DOHH2 (cell line): Measurements from ENCODE around the gene CIT.

Source experiments
- H3F3A ChIP-seq: fragments of 200-600 bp; sonication (generic), shearing (Covaris generic); 2 replicates; pipeline ENCODE4 v1.6.0; 2016; ENCODE audit warnings: antibody characterized with exemption, mild to moderate bottlenecking; ENCODE audit not compliant: control insufficient read depth, insufficient read depth
- H3K27ac ChIP-seq: fragments of 200-600 bp; sonication (generic); 2 replicates; pipeline ENCODE4 v1.5.1; 2014; ENCODE audit warnings: low read depth, mild to moderate bottlenecking, low read length, moderate library complexity
- H3K27me3 ChIP-seq: fragments of 200-600 bp; sonication (generic); 2 replicates; pipeline ENCODE4 v1.6.1; 2014; ENCODE audit warnings: mild to moderate bottlenecking, low read length, mixed read lengths; ENCODE audit not compliant: control insufficient read depth
- H3K36me3 ChIP-seq: fragments of 200-600 bp; sonication (generic); 2 replicates; pipeline ENCODE4 v1.6.1; 2014; ENCODE audit warnings: mild to moderate bottlenecking, low read length, moderate library complexity, mixed read lengths; ENCODE audit not compliant: control insufficient read depth
- H3K4me1 ChIP-seq: fragments of 200-600 bp; sonication (generic); 2 replicates; pipeline ENCODE4 v1.6.1; 2014; ENCODE audit warnings: mild to moderate bottlenecking, low read length, mixed read lengths; ENCODE audit not compliant: control insufficient read depth
- H3K4me2 ChIP-seq: fragments of 200-600 bp; sonication (generic); 2 replicates; pipeline ENCODE4 v1.6.0; 2014; ENCODE audit warnings: mild to moderate bottlenecking, low read length, moderate library complexity
- H3K4me3 ChIP-seq: fragments of 200-600 bp; sonication (generic); 2 replicates; pipeline ENCODE4 v1.5.1; 2014; ENCODE audit warnings: mild to moderate bottlenecking, low read length, mixed read lengths
- H3K79me2 ChIP-seq: fragments of 200-600 bp; sonication (generic); 2 replicates; pipeline ENCODE4 v1.6.1; 2014; ENCODE audit warnings: mild to moderate bottlenecking, low read length, mixed read lengths; ENCODE audit not compliant: control insufficient read depth
- H3K9me2 ChIP-seq: fragments of 200-600 bp; sonication (generic); replicated peaks from 2 replicates; pipeline ENCODE4 v1.6.1; 2014; ENCODE audit warnings: mild to moderate bottlenecking, low read length, mixed read lengths; ENCODE audit not compliant: control insufficient read depth
- H3K9me3 ChIP-seq: fragments of 200-600 bp; sonication (generic); 2 replicates; pipeline ENCODE4 v1.6.1; 2014; ENCODE audit warnings: antibody characterized with exemption, low read length, mixed read lengths; ENCODE audit not compliant: control insufficient read depth, insufficient read depth
- H4K20me1 ChIP-seq: fragments of 200-600 bp; sonication (generic); 2 replicates; pipeline ENCODE4 v1.6.0; 2014; ENCODE audit warnings: low read depth, mild to moderate bottlenecking, antibody characterized with exemption, low read length, moderate library complexity; ENCODE audit not compliant: control insufficient read depth, insufficient read depth
- CTCF ChIP-seq: fragments of 200-600 bp; sonication (generic); IDR thresholded peaks from one replicate; pipeline ENCODE4 v1.5.1; 2014; ENCODE audit warnings: antibody characterized with exemption, mild to moderate bottlenecking, low read depth, low read length; ENCODE audit not compliant: poor library complexity, severe bottlenecking
- EZH2phosphoT487 ChIP-seq: fragments of 200-600 bp; sonication (generic); IDR thresholded peaks from 2 replicates; pipeline ENCODE4 v1.6.1; 2017; ENCODE audit warnings: borderline replicate concordance, mild to moderate bottlenecking, antibody characterized with exemption, low read length, moderate library complexity, mixed read lengths

CIT gene

DNA sequence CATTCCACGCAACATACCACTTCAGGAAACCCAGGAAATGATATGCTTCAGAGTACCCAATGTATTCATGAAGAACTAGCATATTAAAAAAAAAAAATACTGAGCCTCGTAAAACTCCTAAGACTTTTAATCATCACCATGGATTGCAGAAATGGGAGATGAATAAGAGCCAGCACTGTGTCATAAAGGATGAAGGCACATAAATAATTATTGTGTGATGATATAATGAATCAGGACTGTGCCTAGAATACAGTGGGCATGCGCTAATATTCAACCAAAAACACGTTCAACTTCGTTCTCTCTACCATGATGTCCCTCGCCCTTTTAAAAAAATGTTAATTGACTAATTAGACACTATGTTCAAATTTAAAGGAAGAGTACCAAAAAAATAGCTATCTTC, 68.7 kb downstream of the CIT start:
- Histone ChIP-seq H3K4me1 (no peaks in the 10 kb centered on the region), H3K4me2 (no peak overlapping the region), H4K20me1 (no peaks in the 10 kb centered on the region), H3K4me3 (no peak overlapping the region), H3K79me2 (peaks cover 2% of the 10 kb centered on the region), H3K27me3 (no peaks in the 10 kb centered on the region), H3K9me2 (no peaks in the 10 kb centered on the region), H3K36me3 (peaks cover 66% of the 10 kb centered on the region), H3K9me3 (no peaks in the 10 kb centered on the region), H3K27ac (no peak overlapping the region), H3F3A (no peaks in the 10 kb centered on the region)
- TF ChIP-seq EZH2phosphoT487 = no peak
- TF ChIP-seq CTCF = no peak

- Histone ChIP-seq H3K79me2 (peaks cover 2% of the 10 kb centered on the region; the same call in 1 of the 2 replicates), H3K36me3 (peaks cover 59% of the 10 kb centered on the region), H3K4me1 (no peaks in the 10 kb centered on the region), H3F3A (no peaks in the 10 kb centered on the region), H3K9me2 (no peaks in the 10 kb centered on the region), H3K27ac (no peak overlapping the region), H3K4me3 (no peak overlapping the region), H3K9me3 (no peaks in the 10 kb centered on the region), H4K20me1 (no peaks in the 10 kb centered on the region), H3K4me2 (no peak overlapping the region), H3K27me3 (no peaks in the 10 kb centered on the region)
- TF ChIP-seq CTCF (no peak), EZH2phosphoT487 (no peak)
Measured at GRCh38 chr12:119807380-119807779, 69.7 kb downstream of the CIT start.

DNA sequence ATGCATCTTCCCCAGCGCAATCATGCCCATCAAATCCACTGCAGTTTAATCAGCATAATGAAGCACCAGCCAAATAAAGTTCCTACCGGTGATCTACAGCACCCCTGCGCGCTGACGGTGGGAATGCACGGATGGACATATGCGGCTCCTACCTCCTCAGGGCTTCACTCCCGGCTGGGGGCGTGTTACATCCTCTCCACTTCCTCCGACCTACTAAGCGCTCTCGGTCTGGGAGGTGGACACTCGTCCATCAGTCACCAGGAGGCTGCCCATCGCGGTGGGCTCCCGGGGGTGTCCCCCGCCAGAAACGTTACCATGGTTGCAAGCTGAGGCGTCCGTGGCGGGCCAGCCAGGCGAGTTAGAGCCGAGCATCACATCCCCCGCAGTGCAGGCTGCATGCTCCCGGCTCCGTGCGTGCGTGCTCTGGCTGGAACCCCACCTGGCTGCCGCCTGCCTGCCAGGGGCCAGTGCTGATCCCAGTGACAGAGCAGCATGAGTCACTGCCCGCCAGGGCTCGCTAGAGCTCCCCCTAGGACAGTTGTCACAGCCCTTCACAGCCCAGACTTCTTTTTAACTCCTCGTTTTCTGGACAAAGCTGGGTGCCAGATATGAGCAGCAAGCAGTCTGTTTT, 73.0 kb downstream of the CIT start:
- H3K4me1 ChIP-seq = no peaks in the 10 kb centered on the region
- no peak overlapping the region for H3K4me2 ChIP-seq
- H3F3A ChIP-seq = no peaks in the 10 kb centered on the region
- H3K27me3 ChIP-seq = no peaks in the 10 kb centered on the region
- H3K4me3 ChIP-seq = no peak overlapping the region
- no peaks in the 10 kb centered on the region for H4K20me1 ChIP-seq
- no peaks in the 10 kb centered on the region for H3K9me3 ChIP-seq
- no peak overlapping the region for H3K27ac ChIP-seq
- H3K9me2 ChIP-seq = no peaks in the 10 kb centered on the region
- H3K36me3 ChIP-seq = peaks cover 58% of the 10 kb centered on the region
- H3K79me2 ChIP-seq = peaks cover 2% of the 10 kb centered on the region; the same call in 1 of the 2 replicates
- TF ChIP-seq CTCF (peak; percentile 37), EZH2phosphoT487 (no peak)
